SKM-1 (cell line): ENCODE measurements around the gene CNTNAP2.

Experiments
- DNase-seq: peaks from one replicate; lab custom pipeline; 2025; ENCODE audit not compliant: unreplicated experiment; lab: John Stamatoyannopoulos, UW

Gene CNTNAP2

GRCh38 chr7:147878912-147879661 lies 1762.5 kb downstream of the CNTNAP2 start:
- no peak for DNase-seq

GRCh38 chr7:147885869-147886268 lies 1769.3 kb downstream of the CNTNAP2 start:
- no peak for DNase-seq

GRCh38 chr7:147894271-147894670 lies 1777.7 kb downstream of the CNTNAP2 start:
- DNase-seq: no peak

DNA sequence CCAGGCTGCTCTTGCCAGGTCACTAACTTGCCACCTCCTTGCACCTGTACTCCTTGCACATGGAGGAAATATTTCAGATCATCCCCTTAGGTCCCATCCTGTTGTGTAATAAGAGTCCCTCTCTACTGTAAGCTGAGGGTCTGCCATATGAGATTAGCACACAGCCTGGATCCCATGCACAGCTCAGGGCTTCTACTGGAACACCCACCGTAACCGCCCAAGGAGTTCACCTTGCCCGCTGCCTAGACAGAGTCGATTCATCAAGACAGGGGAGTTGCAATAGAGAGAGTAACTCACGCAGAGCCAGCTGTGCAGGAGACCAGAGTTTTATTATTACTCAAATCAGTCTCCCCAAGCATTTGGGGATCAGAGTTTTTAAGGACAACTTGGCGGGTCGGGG lies 1779.5 kb downstream of the CNTNAP2 start:
- DNase-seq: no peak

DNA sequence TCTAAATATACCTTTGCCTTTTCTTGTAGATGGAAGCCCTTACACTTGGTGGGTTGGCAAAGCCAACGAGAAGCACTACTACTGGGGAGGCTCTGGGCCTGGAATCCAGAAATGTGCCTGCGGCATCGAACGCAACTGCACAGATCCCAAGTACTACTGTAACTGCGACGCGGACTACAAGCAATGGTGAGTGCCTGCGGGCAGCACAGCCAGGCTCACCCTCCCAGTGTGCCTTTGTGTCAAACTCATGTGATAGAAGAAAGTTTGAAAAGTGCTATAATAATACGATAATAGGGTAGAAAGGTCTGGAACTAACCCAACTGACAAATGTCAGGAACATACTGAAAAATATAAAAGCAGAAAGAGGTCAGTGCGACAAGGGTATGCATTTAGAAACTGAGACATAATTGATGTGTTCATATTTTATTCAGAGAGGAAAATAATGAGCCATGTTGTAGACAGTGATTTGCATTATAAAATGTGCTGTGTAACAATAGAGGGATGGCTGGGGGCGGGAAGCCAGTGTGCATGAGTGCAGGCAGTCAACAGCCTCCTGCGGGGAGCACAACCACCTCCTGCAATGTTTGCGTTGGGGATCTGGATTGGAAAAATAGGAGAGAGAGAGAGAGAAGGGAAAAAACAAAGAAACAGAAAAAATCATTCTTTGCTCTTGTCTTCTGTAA lies 1787.1 kb downstream of the CNTNAP2 start:
- no peak for DNase-seq

DNA sequence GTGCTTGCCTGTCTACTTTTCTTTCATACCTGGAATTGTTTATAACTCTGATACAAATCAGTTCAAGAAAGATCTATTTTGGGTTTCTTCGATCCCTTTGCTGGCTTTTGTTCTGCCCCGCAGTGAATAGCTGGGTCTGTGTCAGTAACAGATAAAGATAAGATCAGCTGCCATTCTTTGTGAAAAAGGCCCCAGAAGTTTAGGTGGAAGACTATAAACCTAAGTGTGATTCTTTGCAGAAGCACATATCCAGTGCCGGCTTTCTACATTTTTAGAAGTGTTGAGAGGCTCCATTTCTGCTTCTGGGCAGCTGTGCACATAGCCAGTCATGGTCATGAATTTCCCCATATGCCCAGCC lies 1787.6 kb downstream of the CNTNAP2 start:
- DNase-seq: no peak

DNA sequence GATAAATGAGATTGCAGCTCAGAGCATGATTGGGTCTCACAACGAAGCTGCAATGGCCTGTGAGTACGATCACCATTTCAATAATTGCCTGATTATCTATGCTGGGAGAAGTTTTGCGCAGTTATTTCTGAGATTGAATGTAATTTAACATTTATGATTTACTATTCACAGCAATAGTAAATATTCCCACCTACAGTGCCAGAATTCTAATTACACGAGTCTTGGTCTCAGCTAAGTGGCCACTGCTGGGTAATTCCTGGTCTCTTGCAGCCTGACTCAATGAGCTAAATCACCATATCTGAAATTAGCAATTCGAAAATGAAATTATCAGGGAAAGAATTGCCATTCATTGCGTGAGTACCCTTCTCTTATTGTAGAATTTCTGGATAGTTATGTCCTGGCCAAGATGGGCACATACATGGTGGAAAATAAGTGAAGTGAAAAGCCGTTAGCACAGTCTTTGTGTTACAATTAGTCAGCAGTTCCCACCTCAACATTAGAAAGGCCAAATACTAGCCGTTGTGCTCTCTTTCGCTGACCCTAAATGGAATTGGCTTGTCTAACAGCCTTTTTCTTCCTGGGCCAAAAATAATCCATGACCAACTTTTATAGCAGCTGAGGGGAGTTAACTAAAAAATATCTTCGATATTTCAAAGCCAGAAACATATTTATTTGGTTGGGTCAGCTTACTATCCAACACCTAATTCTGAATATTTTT lies 1793.0 kb downstream of the CNTNAP2 start:
- no peak for DNase-seq

GRCh38 chr7:147911201-147911601 lies 1794.6 kb downstream of the CNTNAP2 start:
- DNase-seq: peak; percentile 13

DNA sequence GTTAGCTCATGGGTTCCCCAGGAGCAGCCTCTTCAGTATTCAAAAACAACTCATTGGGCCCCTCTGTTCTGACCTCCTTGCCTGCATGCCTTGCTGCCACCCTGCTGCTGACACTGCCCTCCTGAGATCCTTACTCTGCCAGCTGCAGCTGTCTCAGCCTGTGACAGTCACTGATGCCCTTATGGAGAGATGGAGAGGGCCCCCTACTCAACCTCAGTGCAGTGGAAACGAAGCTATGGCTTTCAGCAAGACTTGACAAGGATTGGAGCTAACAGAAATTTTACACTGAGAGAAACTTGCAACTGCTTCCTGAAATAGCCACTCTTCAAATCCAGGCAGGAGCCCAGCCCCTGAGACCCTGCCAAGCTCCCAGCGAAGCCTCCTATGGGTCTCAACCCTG lies 1795.7 kb downstream of the CNTNAP2 start:
- no peak for DNase-seq

DNA sequence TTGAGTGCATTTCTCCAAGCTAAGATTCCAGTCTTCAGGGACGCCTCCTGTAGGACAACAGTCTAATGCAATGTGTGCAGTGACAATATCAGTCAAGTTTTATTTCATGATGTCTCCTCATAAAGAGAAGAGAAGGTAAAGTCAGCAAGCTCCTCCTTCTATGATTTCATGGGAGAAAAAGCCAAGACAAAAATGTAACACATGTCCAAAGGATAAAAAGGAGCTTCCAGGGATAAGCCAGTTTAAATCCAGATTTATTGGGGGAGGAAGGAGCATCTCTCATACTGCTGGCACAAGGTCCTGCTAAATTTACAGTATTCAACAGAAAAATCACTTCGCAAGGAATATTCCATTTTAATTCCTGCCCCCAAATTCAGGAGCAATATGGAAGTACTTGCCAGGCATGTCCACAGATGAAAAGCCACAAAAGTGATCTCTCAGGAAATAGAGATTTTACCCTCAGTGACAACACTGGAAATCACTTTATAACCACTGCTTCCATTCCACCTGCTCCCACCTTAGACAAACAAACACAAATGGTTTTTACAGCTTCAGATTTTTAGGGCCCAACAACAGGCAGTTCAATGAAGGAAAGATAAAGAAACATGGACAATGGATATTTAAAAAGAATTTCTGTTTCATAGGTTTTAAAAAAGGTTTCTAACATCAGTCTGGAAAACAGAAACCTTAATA lies 1796.5 kb downstream of the CNTNAP2 start:
- DNase-seq: no peak

DNA sequence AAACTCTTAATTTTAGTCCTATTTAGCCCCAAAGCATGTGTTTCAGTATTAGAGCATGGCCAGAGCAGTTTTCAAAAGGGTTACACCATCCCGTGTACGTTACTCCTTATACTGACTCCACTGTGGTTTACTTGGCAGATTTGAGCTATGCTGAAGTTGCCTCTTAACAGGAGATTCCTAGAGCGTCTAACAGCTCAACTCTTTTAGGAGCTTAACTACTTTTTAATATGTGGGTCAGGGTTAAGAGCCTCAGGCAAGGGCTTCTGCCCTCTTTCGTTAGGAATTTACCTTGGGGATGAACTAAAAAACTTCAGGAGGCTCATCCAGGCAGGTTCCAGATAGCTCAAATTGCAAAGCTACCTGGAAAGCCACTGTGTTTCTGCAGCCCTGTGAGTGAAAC lies 1799.2 kb downstream of the CNTNAP2 start:
- no peak for DNase-seq

GRCh38 chr7:147916573-147916972 lies 1800.0 kb downstream of the CNTNAP2 start:
- no peak for DNase-seq

- DNase-seq: no peak
These were observed 1807.2 kb downstream of the CNTNAP2 start for GRCh38 chr7:147923841-147924240.

DNA sequence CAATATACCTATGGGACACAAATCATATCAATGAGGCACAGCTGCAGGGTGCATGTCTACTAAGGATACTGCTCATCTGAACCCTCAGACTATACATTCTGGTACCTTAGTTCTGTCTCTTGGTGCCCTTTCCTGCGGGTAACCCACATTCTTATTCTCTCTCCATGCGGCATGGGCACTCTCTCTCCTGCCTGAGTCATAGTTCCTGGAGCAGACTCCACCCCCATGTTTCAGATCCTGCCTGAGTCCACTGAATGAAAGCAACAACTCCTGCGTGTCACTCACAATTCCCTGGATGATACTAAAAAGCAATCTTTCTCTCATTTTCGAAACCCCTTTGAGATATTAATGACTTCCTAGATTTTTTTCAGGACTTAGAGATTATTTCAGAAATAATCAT lies 1820.8 kb downstream of the CNTNAP2 start:
- DNase-seq: no peak

DNA sequence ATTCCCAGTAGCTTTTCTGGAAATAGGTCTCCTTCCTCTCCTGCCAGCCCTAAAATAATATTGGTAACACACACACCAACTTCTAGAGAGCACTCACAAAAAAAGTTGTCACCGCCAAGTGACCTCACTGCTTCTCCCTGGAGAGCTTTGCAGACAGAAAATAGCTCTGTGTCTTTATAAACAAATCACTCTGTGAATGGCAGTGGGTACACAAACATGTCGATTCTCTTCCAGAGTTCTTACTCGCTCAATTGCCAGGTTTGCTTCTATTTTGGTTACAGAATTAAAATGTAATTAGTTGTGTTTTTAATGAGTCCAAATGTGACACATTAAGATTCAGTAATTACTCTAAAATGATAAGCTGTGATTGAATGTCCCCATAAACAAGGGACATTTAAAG lies 1824.8 kb downstream of the CNTNAP2 start:
- DNase-seq: no peak

DNA sequence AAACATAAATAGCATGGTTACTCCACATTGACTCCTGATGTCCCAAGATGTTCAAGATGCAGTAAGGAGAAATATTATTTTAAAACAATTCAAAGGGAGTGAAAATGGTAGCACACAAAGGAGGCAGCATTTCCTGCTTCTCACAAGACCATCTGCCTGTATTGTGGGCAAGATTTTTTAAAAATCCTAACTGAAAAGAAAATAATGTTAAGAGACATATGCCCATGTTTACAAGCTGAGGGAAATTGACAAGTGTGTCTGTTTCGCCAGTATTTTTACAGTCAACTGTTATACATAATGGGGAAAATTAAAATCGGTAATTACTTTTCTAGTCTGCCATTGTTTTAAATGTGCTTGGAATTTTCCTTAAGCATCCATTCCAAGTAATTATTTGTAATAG lies 1827.7 kb downstream of the CNTNAP2 start:
- no peak for DNase-seq

DNA sequence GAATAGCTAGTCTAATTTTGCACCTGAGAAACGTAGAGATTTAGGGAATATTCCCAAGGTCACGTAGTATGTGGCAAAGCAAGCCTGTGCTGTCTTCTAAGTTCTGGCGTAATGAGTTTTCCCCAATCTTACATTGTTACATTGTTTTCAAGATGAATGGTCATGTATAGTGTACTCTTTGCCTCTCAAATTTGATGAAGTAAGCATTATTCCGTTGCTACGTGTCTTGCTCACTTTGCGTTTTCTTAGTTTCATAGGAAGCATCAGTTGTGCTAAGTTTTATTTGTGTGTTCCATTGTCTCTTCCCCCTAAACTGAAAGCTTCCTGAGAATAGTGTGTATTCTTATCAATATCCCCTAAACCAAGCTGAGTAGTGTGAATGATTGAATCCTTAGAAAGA lies 1836.3 kb downstream of the CNTNAP2 start:
- no peak for DNase-seq

- DNase-seq: no peak
These were observed 1851.5 kb downstream of the CNTNAP2 start for GRCh38 chr7:147968046-147968610.

GRCh38 chr7:147971606-147972110 lies 1855.1 kb downstream of the CNTNAP2 start:
- no peak for DNase-seq

GRCh38 chr7:147978201-147978600 lies 1861.6 kb downstream of the CNTNAP2 start:
- DNase-seq: no peak

DNA sequence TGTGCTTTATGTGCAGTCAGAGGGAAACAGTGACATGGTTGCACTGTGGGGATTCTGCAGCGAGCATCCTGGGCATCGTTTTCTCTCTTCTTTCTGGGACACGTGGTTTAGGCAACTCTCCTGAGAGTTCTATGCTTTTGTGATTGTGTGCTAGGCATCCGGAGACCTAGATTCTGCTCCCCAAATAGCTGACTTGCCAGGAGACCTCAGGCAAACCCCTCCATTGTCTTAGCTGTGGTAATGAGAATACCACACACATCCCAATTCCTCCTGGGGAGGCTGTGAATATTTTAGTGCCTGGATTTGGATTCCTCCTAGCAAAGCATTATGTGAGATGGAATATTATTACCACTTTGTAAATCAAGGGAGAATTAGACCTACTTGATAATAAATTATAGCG lies 1862.0 kb downstream of the CNTNAP2 start:
- no peak for DNase-seq
